HG03565 (cell line): Measurements from ENCODE around the gene GGTLC2.
"Not testable (repeated sequence)": the region's sequence is repeated elsewhere in the genome, so short reads cannot be mapped to it uniquely, and the experiment has no call there.

Source experiments
- ATAC-seq: cut with Tn5 transposase; IDR thresholded peaks from one replicate; pipeline ENCODE4 v1.9.1; 2021; ENCODE audit warnings: mild to moderate bottlenecking, moderate library complexity; ENCODE audit not compliant: unreplicated experiment

GGTLC2 gene

DNA sequence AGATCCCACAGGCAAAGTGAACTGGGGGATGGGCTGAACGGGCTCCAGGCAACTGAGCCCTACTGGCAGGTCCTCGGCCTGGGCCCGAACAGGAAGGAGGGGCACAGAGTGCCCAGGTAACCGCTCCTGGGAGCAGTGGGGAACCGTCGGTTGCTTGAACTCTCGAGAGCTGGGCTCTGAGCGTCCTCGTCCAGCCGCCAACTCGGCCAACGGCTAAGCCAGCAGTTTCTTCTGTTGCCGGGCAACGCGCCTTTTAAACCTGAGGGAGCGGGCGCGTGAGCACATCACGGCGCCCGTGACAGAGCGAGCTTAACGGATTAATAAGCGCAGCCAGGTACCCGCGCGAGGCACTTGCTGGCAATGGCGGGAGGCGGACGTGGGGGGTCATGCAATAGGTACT, at the start of gene GGTLC2:
Gene GGTLC2 (plus strand): TSS at position 301 of the 400 bp plus-strand sequence. CDS start 1,732 bp downstream, outside the sequence.
- ATAC-seq = not testable (repeated sequence)

DNA sequence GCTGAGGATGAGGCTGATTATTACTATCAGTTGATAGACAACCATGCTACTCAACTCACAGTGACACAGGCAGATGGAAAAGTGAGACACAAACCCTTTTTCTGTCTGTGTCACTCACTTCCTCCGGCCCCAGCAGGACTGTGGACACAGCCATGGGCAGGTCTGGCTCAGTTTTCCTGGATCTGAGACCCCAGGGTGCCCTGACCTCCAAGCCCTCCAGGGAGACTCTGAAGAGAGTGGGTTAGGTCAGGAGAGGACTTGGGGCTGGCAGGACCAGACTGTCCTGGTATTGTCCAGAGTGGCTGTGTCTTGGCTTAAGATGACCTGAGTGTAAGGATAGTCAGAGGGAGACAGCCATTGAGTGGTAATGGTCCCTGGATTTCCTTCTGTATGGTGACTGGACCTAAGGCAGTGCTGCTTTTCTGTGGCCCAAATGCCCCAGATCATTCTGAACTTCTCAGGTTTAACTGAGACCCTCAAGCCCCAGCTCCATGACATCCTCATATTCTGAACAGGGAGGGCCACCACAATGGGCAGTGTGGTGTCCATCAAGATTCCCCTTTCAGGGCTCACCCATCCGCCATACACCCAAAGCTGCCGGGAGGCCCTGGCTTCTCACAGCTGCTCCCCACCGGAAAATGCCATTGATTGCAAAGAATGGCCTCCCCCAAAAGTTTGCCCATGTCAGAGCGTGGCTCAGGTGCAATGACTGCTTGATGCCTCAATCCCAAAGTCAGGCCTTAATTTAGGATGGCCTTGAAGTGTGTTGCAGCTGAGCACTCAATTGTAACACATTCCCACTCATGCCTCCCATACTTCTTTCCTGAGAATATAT, 49.2 kb upstream of the GGTLC2 start:
- no peak for ATAC-seq

DNA sequence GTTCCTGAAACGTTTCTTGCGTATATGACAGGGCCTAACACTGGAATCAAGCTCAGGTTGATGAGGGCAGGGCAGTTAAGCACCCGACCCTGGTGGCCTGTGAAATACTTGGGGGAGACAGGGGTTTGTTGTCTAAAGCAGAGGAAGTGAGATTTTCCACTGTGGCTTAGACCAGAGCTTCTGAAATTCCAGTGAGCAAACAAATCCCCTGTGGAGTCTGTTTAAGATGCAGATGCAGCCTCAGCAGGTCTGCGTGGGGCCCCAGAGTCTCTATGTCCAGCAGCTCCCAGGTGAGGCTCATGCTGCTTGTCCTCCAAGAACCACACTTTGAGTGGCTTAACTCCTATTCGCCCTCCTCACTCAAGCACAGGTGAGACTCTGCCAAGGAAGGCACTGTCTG, 46.3 kb upstream of the GGTLC2 start:
- ATAC-seq = no peak

DNA sequence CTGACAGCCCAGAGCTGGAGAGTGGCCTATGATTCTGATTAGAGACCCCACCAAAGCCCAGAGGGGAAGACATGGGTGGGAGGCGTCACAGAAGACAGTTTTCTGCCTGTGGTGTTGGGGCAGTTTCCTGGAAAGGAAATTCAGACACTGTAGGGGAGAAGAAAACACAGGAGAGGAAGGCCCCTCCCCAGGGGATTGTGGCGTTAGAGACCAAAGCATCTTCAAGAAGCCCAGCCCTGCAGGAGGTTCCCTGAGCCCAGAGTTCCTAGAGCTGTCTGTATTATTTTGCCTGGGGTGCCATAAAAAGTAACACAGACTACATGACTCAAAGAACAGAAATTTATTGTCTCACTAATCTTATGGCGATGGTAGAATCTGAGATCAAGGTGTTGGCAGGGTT, 45.2 kb upstream of the GGTLC2 start:
- ATAC-seq = no peak

DNA sequence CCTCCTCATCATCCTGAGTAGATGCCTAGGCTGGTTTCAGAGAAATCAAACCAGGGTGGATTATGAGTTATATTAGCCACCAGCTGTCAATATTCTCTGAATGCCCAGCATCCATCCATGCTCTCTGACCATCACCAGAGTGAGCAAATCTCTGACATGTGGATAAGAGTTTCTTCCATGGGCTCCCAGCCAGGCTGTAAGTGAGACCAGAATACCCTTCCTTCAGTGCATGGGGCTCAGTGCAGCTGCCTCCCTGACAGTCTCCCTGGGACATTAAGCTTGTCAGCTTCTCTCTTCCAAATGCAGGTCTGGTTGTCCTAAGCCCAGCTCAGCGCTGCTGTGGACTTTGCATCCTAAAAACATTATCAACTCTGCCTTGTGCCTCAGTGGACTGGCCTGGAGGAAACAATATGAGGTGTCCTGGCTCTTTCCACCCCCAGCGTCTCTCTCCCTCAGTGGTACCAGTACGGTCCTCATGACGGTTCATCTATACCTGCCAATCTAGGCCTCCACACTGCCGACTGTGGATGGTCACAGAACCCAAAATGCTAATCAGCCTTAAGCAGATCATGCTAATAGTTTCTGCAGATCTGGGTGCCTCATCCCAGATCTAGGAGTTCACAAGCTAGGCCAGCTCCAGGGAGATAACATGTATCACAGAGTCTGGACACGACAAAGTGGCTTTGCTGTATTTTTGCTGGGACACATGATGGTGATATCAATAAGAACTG, 43.7 kb upstream of the GGTLC2 start:
- ATAC-seq = no peak

DNA sequence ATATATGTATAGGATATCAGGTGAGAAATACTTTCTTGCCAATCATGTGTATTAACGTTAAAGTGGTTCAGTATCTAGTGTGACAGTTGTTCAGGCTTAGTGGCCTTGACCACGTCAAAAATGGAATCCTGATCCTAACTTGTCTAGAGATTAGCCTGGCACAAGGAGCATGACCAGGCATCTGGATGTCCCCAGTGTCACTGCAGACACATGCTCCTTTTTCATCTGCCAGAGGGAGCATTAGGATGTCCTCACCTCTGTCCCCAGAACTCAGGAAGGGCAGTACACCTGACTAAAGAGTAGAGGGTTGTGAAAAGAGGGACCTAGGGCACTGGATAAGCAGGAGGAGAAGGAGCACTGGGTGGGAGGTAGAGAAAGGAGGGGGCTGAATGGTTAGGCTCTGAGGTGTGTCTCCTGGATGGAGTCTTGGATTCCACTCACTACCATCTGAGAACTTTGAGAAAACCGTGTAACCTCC, 40.9 kb upstream of the GGTLC2 start:
- no peak for ATAC-seq

GRCh38 chr22:22604326-22605073, 39.9 kb upstream of the GGTLC2 start:
- no peak for ATAC-seq

GRCh38 chr22:22605074-22605404, 39.4 kb upstream of the GGTLC2 start:
- no peak for ATAC-seq

- not testable (repeated sequence) for ATAC-seq
These were observed 36.4 kb upstream of the GGTLC2 start for GRCh38 chr22:22608022-22608421.

DNA sequence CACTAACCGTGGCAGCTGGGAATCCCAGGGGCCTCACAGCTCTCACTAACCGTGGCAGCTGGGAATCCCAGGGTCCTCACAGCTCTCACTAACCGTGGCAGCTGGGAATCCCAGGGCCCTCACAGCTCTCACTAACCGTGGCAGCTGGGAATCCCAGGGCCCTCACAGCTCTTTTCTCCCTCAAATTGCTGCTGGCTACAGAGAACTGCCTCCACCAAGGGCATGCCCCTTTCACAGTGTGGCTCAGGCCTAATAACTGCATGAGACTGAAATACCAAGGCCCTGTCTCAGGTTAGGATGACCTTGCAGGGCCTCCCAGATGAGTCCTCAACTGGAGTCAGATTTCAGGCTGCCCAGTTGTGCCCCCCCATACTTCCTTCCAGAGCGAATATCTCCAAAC, 35.1 kb upstream of the GGTLC2 start:
- ATAC-seq = no peak

DNA sequence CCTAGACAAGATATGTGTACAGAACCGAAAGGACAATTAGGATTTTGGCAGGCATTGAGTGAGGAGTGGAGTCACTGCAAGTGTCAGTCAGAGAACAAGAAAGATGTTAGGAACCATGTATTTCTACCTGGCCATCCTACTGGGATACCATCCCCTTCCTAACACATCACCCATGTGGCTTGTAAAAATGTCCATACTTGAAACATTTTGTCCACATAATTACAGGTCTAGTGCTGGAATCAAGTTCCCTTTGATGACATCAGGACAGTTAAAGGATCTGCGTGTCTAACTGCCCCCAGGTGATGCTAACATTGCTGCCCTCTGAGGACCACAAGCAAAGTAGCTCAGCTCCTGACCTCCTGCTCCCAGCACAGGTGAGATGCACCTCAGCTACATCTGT, 31.9 kb upstream of the GGTLC2 start:
- no peak for ATAC-seq

GRCh38 chr22:22614065-22614464, 30.3 kb upstream of the GGTLC2 start:
- ATAC-seq = no peak

DNA sequence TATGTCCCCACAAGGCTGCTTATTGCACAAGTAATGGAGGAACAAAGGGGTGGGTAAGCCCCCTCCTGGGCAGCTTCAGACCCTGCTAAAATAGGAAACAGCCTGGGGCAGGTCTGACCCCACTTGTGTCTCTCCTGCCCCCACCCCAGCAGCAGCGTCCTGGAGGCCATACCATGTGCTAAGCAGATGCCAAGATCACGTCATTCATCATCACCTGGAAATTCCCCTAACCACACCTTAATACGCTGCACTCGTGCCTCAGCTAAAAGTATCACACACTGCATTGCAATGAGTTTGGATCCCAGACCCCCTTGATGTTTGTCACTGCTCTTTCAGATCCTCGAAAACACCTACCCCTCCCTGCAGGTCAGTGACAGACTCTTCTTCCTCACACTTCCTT, 27.8 kb upstream of the GGTLC2 start:
- ATAC-seq = no peak

DNA sequence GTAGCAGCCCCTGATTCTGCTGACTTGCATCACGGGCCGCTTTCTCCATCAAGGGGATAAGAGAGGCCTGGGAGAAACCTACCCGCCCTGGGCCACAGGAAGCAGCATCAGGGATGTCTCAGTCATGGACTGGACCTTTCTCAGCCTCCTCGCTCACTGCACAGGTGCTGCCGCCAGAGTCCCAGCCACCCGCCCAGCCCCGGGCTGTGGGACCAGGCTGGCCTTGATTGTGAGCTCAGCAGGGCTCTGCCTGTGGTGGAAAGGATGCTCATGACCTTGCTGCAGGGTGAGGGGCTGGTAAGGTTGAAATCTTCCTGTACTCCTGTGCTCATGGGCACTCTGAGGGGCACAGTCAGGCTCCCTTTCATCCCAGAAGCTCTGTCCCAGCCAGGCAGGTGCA, 26.0 kb upstream of the GGTLC2 start:
- no peak for ATAC-seq

GRCh38 chr22:22618923-22619322, 25.5 kb upstream of the GGTLC2 start:
- ATAC-seq = no peak

DNA sequence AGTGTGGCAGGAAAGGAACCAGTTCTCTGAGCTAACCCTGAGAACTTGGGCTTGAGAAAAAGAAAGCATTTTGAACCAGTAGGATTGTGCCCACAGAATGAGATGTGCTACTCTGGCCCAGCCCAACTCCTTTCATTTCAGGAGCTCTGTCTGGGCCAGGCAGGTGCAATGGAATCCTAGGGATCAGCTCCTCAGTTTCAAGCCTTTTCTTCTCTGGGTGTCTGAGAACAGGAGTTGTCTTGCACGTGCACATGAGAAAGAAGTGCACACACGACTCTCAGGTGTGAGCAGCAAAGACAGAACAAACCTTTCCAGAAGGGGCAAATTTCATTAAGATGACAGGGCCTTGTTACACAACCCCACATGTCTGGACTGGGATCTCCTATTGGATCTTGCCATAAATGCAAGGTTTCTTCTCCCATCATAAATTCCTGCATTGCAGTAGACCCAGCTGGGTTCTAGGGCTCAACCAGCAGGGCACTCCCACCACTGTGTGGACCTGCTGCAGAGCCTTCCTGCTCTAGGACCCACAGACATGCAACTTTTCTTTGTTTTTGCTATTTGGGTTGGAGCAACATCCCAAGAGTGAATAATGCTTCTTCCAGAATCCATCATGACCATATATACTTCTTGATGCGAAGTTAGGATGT, 24.5 kb upstream of the GGTLC2 start:
- no peak for ATAC-seq

GRCh38 chr22:22628546-22629495, 15.6 kb upstream of the GGTLC2 start:
- not testable (repeated sequence) for ATAC-seq

DNA sequence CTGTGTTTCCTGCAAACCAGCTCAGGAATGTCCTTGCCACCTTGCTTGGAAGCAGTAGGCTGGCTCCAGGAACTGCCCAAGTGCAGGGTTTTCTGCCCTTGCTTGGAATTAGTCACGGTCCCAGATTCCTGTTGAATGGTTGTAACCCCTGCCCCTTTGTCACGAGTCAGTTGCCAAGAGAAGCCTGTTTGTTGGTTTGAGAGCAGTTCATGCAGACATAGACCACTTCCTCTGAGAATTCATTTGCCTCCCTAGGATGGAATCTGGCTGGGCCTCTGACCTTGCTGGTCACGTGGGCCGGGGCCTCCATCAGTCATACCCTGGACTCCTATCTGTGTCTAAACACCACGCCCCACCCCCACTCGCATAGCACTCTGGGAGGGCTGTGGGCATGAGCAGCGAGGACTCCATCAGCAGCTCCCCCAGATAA, 13.2 kb upstream of the GGTLC2 start:
- ATAC-seq = not testable (repeated sequence)

- ATAC-seq = not testable (repeated sequence)
These were observed 12.2 kb upstream of the GGTLC2 start for GRCh38 chr22:22632226-22632625.

DNA sequence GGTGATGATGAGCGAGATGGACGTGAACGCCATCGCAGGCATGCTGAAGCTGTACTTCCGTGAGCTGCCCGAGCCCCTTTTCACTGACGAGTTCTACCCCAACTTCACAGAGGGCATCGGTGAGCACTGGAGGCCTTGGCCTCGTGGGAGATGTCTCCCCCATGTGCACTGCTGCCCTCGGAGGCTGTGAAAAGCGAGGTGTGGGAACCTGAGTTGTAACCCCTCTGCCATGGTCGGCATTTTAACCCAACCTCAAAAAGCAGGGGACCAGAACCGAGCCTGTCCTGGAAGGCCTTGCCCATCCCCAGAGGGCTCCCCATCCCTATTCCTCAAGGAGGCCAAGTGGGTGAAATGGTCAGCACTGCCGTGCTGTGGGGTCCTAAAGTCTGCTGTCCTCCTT, 10.9 kb upstream of the GGTLC2 start:
- not testable (repeated sequence) for ATAC-seq
